HG02885 (cell line): ENCODE measurements around the gene AKIRIN1.
"Not testable (repeated sequence)": the region's sequence is repeated elsewhere in the genome, so short reads cannot be mapped to it uniquely, and the experiment has no call there.

Source experiments
- ATAC-seq: cut with Tn5 transposase; IDR thresholded peaks from one replicate; pipeline ENCODE4 v1.9.1; 2021; ENCODE audit warnings: mild to moderate bottlenecking; ENCODE audit not compliant: unreplicated experiment, poor library complexity

AKIRIN1 gene

DNA sequence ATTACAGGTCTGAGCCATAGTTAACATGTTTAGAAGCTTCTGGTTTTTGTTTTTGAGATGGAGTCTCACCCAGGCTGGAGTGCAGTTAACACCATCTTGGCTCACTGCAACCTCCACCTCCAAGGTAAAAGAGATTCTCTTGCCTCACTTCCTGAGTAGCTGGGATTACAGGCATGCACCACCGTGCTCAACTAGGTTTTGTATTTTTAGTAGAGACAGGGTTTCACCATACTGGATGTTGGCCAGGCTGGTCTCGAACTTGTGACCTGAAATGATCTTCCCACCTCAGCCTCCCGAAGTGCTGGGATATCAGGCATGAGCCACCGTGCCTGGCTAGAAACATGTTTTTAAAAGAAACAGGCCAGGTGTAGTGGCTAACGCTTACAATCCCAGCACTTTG is 45.6 kb downstream of the AKIRIN1 start:
- no peak for ATAC-seq

GRCh38 chr1:39043513-39043912 is 52.4 kb downstream of the AKIRIN1 start:
- ATAC-seq, result no peak

DNA sequence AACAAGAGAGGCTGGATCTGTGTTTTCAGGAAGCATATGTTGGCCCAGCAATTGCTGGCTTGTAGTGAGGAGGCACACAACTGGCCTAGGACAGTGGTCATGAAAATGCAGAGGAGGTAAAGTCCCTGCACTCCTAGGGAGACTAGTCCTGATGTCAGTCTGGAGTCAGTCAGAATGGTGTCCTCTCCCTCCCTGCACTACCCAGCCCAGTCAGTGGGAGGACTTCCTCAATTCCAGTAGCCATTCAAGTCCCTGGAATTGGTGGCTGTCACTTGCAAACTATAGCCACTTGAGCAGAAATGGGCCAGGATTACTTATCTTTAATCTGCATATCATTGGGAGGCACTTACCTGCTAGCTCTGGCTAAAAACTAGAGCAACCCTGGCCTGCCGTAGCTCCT is 53.7 kb downstream of the AKIRIN1 start:
- no peak for ATAC-seq

DNA sequence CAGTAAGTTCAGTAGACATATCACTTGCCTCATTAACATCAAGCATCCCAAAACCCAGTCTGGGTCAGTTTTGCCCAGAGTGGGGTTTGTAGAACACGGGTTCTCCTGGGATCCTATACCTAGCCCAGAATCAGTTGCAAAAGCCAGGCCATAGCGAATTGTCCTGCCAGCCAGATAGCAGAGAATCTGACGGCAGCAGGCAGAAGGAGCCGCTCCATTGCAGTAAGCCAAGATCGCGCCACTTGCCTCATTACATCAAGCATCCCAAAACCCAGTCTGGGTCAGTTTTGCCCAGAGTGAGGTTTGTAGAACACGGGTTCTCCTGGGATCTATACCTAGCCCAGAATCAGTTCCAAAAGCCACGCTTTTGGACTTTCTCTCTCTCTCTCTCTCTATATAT is 54.2 kb downstream of the AKIRIN1 start:
- ATAC-seq, result no peak

GRCh38 chr1:39046613-39047210 is 55.6 kb downstream of the AKIRIN1 start:
- ATAC-seq, result no peak

- ATAC-seq, result no peak
Measured at GRCh38 chr1:39047374-39048229, 56.5 kb downstream of the AKIRIN1 start.

DNA sequence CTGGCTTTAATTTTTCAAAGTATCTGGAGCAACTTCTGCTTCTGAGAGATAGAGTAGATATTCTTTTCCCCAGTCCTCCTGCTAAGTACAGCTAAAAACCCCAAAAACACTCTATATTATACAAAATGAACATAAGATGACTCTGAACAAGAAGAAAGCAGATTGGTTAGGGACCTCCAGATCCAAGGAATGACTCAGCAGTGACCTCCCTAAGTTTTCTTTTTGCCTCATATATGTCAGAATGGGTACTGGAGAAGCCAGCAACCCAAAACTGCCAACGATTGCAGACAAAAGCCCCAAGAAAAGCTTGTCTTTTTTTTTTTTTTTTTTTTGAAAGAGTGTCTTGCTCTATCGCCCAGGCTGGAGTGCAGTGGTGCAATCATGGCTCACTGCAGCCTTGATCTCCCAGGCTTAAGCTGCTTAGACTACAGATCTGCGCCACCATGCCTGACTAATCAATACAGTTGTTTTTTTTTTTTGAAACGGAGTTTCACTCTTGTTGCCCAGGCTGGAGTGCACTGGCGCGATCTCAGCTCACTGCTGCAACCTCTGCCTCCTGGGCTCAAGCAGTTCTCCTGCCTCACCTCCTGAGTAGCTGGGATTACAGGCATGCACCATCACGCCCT is 57.8 kb downstream of the AKIRIN1 start:
- no peak for ATAC-seq

DNA sequence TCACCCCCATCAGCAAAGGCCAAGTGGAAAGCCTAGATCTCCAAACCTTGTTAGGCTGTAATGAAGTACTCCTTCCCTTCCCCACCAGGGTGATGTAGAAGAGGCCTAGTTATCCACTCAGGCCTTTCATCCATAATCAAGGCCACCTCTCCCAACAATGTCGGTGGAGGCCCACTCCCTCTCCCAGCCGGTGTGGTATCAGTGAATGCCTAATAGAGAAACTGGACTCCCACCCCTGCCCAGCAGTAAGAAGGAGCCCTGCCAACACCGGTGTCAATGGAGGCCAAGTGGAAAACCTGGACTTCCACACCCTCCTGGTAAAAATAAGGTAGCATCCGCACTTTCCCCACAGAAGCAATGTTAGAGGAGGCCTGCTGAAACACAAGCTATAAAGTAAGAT is 58.9 kb downstream of the AKIRIN1 start:
- ATAC-seq, result no peak

- ATAC-seq, result not testable (repeated sequence)
Measured at GRCh38 chr1:39051193-39051850, 60.2 kb downstream of the AKIRIN1 start.

DNA sequence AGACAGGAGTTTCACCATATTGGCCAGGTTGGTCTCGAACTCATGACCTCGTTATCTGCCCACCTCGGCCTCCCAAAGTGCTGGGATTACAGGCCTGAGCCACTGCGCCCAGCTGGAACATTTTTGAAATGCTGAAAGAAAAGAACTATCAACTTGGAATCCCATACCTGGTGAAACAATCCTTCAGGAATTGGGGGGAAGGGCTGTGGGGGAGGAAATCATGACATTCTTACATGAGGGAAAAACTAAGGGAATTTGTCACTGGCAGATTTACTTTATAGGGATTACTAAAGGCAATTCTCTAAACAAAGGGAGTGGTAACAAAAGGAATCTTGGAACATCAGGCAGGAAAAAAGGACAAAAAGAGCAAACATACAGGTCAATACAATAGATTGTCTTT is 60.9 kb downstream of the AKIRIN1 start:
- no peak for ATAC-seq

DNA sequence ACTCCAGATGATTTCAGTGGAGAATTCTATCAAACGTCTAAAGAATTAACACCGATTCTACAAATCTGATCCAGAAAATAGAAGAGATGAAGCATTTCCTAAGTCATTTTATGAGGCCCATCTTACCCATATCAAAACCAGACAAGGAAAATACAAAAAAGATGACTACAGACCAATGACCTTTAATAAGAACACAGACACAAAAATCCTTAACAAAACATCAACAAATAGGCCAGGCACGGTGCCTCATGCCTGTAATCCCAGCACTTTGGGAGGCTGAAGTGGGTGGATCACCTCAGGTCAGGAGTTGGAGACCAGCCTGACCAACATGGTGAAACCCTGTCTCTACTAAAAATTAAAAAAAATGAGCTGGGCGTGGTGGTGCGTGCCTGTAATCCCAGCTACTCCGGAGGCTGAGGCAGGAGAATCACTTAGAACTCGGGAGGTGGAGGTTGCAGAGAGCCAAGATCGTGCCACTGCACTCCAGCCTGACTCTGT is 64.2 kb downstream of the AKIRIN1 start:
- not testable (repeated sequence) for ATAC-seq
